K562 (cell line): ENCODE data around the gene ATAD5. TPM values are rescaled to one million over a fixed set of nuclear protein-coding genes. Genes with fewer than 3 reads are reported as not detected.

Experiments
- BDP1 ChIP-seq: IDR thresholded peaks from 3 replicates; pipeline ENCODE4 v1.6.1; 2011; ENCODE audit not compliant: insufficient read length, insufficient read depth
- CHD4 ChIP-seq: fragments of 200-600 bp; sonication (generic); IDR thresholded peaks from 3 replicates; pipeline ENCODE4 v1.6.1; 2012; ENCODE audit warnings: low read depth, mild to moderate bottlenecking, mixed read lengths, low read length, inconsistent platforms; ENCODE audit not compliant: insufficient read depth, insufficient replicate concordance, poor library complexity, severe bottlenecking
- COPS2 ChIP-seq: fragments of 450-650 bp; conservative IDR thresholded peaks from 2 replicates; pipeline ENCODE4 v1.6.1; 2016; ENCODE audit warnings: mild to moderate bottlenecking, moderate library complexity
- E2F6 ChIP-seq, 2 experiments: IDR thresholded peaks; 2 replicates each; pipeline ENCODE4 v1.6.1; 2011; ENCODE audit warnings: borderline replicate concordance in 1 of 2, control low read depth in 1 of 2, low read depth in 1 of 2, low read length in 1 of 2, mild to moderate bottlenecking in 1 of 2, mixed read lengths in 1 of 2, moderate library complexity in 1 of 2; ENCODE audit not compliant: insufficient read depth in 1 of 2, insufficient read length in 1 of 2, poor library complexity in 1 of 2, severe bottlenecking in 1 of 2; ENCODE audit errors: extremely low read depth in 1 of 2
- HDAC6 ChIP-seq: IDR thresholded peaks from 2 replicates; pipeline ENCODE4 v1.6.1; 2012; ENCODE audit warnings: low read depth, mild to moderate bottlenecking, control low read depth, inconsistent platforms, low read length, moderate library complexity
- HNRNPUL1 ChIP-seq: fragments of 200-400 bp; formaldehyde crosslinking; IDR thresholded peaks from 2 replicates; pipeline ENCODE4 v1.6.1; 2017; ENCODE audit warnings: low read length
- KDM2B ChIP-seq: fragments of 250-450 bp; sonication (Bioruptor Pico); IDR thresholded peaks from 2 replicates; pipeline ENCODE4 v1.8.0; 2021; ENCODE audit warnings: mild to moderate bottlenecking, moderate library complexity
- MAX ChIP-seq: sonication (generic); formaldehyde crosslinking; IDR thresholded peaks from 2 replicates; pipeline ENCODE4 v1.9.0; 2022; ENCODE audit warnings: mild to moderate bottlenecking, missing genetic modification reagents
- MAZ ChIP-seq, 2 experiments: fragments of 450-650 bp in 1 of 2; sonication (generic) in 1 of 2; formaldehyde crosslinking; IDR thresholded peaks in 1 of 2; conservative IDR thresholded peaks in 1 of 2; 2 replicates each; pipeline versions ENCODE4 v1.4.0 to v1.5.0; 2020; ENCODE audit warnings: mild to moderate bottlenecking in 1 of 2, missing genetic modification reagents in 1 of 2
- POLR2AphosphoS5 ChIP-seq: IDR thresholded peaks from 2 replicates; pipeline ENCODE4 v1.6.1; 2011; ENCODE audit warnings: mild to moderate bottlenecking, low read depth, low read length, moderate library complexity; ENCODE audit not compliant: control insufficient read depth, insufficient read depth
- PRMT5 ChIP-seq: sonication (generic); formaldehyde crosslinking; IDR thresholded peaks from 2 replicates; pipeline ENCODE4 v1.5.0; 2020; ENCODE audit warnings: missing genetic modification reagents
- SIX5 ChIP-seq, 2 experiments: IDR thresholded peaks; 2 replicates each; pipeline ENCODE4 v1.6.1; 2011; ENCODE audit warnings: low read length in 2 of 2, borderline replicate concordance in 1 of 2, low read depth in 1 of 2, mild to moderate bottlenecking in 1 of 2, moderate library complexity in 1 of 2; ENCODE audit not compliant: insufficient read depth in 1 of 2
- SP2 ChIP-seq: IDR thresholded peaks from 2 replicates; pipeline ENCODE4 v1.6.1; 2011; ENCODE audit warnings: mild to moderate bottlenecking, low read depth, low read length, moderate library complexity; ENCODE audit not compliant: poor library complexity, severe bottlenecking; ENCODE audit errors: extremely low read depth
- TAF1 ChIP-seq: IDR thresholded peaks from 2 replicates; pipeline ENCODE4 v1.6.1; 2011; ENCODE audit warnings: mild to moderate bottlenecking, low read length, moderate library complexity; ENCODE audit not compliant: insufficient read depth, control insufficient read depth, severe bottlenecking; ENCODE audit errors: extremely low read depth
- TCFL5 ChIP-seq: fragments of 250-450 bp; sonication (Bioruptor Pico); conservative IDR thresholded peaks from 2 replicates; pipeline ENCODE4 v1.6.1; 2021; ENCODE audit warnings: mild to moderate bottlenecking, moderate library complexity, matching md5 sums
- ZBED1 ChIP-seq: IDR thresholded peaks from 2 replicates; pipeline ENCODE4 v1.6.1; 2014
- ZBTB17 ChIP-seq: fragments of 450-650 bp; formaldehyde crosslinking; IDR thresholded peaks from 2 replicates; pipeline ENCODE4 v1.4.0; 2020; ENCODE audit warnings: mild to moderate bottlenecking
- ZBTB33 ChIP-seq: sonication (generic); formaldehyde crosslinking; IDR thresholded peaks from 2 replicates; pipeline ENCODE4 v1.8.1; 2023; ENCODE audit warnings: mild to moderate bottlenecking, missing genetic modification reagents
- ZBTB9 ChIP-seq: fragments of 450-650 bp; formaldehyde crosslinking; IDR thresholded peaks from 2 replicates; pipeline ENCODE4 v1.4.0; 2020; ENCODE audit warnings: mild to moderate bottlenecking, moderate library complexity
- ZNF24 ChIP-seq: fragments of 450-650 bp; IDR thresholded peaks from 2 replicates; pipeline ENCODE4 v1.6.1; 2016
- ZNF445 ChIP-seq: fragments of 250-450 bp; sonication (Bioruptor Pico); IDR thresholded peaks from 2 replicates; pipeline ENCODE4 v1.4.0; 2020; ENCODE audit warnings: low read depth, mild to moderate bottlenecking, moderate library complexity
- ZNF561 ChIP-seq: fragments of 450-650 bp; formaldehyde crosslinking; conservative IDR thresholded peaks from 2 replicates; pipeline ENCODE4 v1.4.0; 2020; ENCODE audit warnings: mild to moderate bottlenecking, moderate library complexity
- polyA plus RNA-seq, 8 experiments: library from polyadenylated mRNA; depleted of rRNA in 4 of 8; stranded (reverse) in 5 of 8; unstranded in 3 of 8; fragments of >200 nt; fragmentation: Nextera tagmentation in 2 of 8; fragmentation: Illumina TruSeq in 1 of 8; extraction: Ambion mirVana in 2 of 8; extraction: Trizol in 1 of 8; gene quantifications; 2 replicates each; pipeline versions ENCODE4 v1.2.1 to v1.2.3, GENCODE V29; 2011 to 2014; ENCODE audit warnings: inconsistent platforms in 1 of 8, missing spikeins in 1 of 8
- total RNA-seq, 7 experiments: library from RNA; depleted of rRNA in 6 of 7; stranded (reverse); fragments of >200 nt in 6 of 7; fragmentation: Illumina TruSeq in 2 of 7; extraction: Trizol in 2 of 7; gene quantifications; 2 replicates each; pipeline versions ENCODE4 v1.2.1 to v1.2.3, GENCODE V29; 2011 to 2021; ENCODE audit warnings: low replicate concordance in 1 of 7

Gene ATAD5
- total and polyA plus RNA-seq, 9 of the 15 experiments (the other 6 are each of a cell fraction or from before 2014, with no cell fraction given) = 4.6 to 25.6 (median 19.5) TPM

- 0 out of 2 replicates have a peak, but pooled peaks have one; percentile 32 for TF ChIP-seq ZBTB33
- no peak for TF ChIP-seq TCFL5 (CRISPR knock-in tag)
- TF ChIP-seq SP2 = no peak
- no peak for TF ChIP-seq HNRNPUL1
- TF ChIP-seq ZNF561 (CRISPR knock-in tag) = 0 out of 2 replicates have a peak, but pooled peaks have one; percentile 24
- TF ChIP-seq E2F6 (IDR thresholded peaks at IDR 0.05; ENCODE audit: borderline replicate concordance in 1 of 2, extremely low read depth in 1 of 2, insufficient read depth in 1 of 2, insufficient read length in 1 of 2, low read depth in 1 of 2, low read length in 1 of 2, poor library complexity in 1 of 2, severe bottlenecking in 1 of 2) = peak; percentile 35 to 44
- TF ChIP-seq BDP1 = no peak
- no peak for TF ChIP-seq ZNF445 (CRISPR knock-in tag)
- TF ChIP-seq ZBTB9 = peak; percentile 45; the same call in 1 of the 2 replicates
- TF ChIP-seq SIX5 (IDR thresholded peaks at IDR 0.05; ENCODE audit: borderline replicate concordance in 1 of 2, insufficient read depth in 1 of 2, low read depth in 1 of 2, low read length in 2 of 2) = peak; percentile 22 to 49; a peak in 2 of 4 replicates
- TF ChIP-seq MAZ (CRISPR knock-in tag; conservative IDR thresholded peaks at IDR 0.05 in 1 of 2, IDR thresholded peaks at IDR 0.05 in 1 of 2) = peak; percentile 74 to 93
- peak; percentile 82 for TF ChIP-seq POLR2AphosphoS5
- TF ChIP-seq CHD4 = no peak
- TF ChIP-seq TAF1 = peak; percentile 98
- peak; percentile 83; the same call in 1 of the 2 replicates for TF ChIP-seq KDM2B (CRISPR knock-in tag)
- TF ChIP-seq ZBED1 = 0 out of 2 replicates have a peak, but pooled peaks have one; percentile 54
- TF ChIP-seq PRMT5 (CRISPR knock-in tag) = 0 out of 2 replicates have a peak, but pooled peaks have one; percentile 9
- no peak for TF ChIP-seq COPS2
- peak; percentile 87 for TF ChIP-seq ZNF24
- TF ChIP-seq ZBTB17 = peak; percentile 47; the same call in 1 of the 2 replicates
- 0 out of 2 replicates have a peak, but pooled peaks have one; percentile 16 for TF ChIP-seq MAX (CRISPR knock-in tag)
- TF ChIP-seq HDAC6 = no peak
These were observed 74.5 kb downstream of the ATAD5 start, which contains the start of gene TEFM (continued) for GRCh38 chr17:30906101-30906911.
